Keratinocyte (primary cell): ENCODE results near the gene CCDC77. TPM values are rescaled to one million over a fixed set of nuclear protein-coding genes. Genes with fewer than 3 reads are reported as not detected.

Source experiments
- DNase-seq: peaks from one replicate; pipeline ENCODE4 v3.0.0-alpha.2; 2011; ENCODE audit warnings: low read depth, missing footprints, low spot score
- FAIRE-seq: peaks from 2 replicates; lab custom pipeline; 2011; peaks lifted over from hg19 to GRCh38; lab: Jason Lieb, UNC
- H2AFZ ChIP-seq: 2 replicates; pipeline ENCODE4 v1.6.0; 2012; ENCODE audit warnings: low read length, control low read depth, inconsistent platforms; ENCODE audit not compliant: control insufficient read depth
- H3K27ac ChIP-seq: 2 replicates; pipeline ENCODE4 v1.5.1; 2011; ENCODE audit warnings: low read length; ENCODE audit not compliant: control insufficient read depth, insufficient read depth
- H3K27me3 ChIP-seq: 3 replicates; pipeline ENCODE4 v1.6.0; 2011; ENCODE audit warnings: low read length; ENCODE audit not compliant: control insufficient read depth, insufficient read depth; ENCODE audit errors: extremely low read depth
- H3K36me3 ChIP-seq, 2 experiments: 2 replicates in 1 of 2; 3 replicates in 1 of 2; pipeline ENCODE4 v1.5.1; 2011; ENCODE audit warnings: low read length in 2 of 2, mild to moderate bottlenecking in 1 of 2; ENCODE audit not compliant: control insufficient read depth in 2 of 2, insufficient read depth in 2 of 2; ENCODE audit errors: extremely low read depth in 1 of 2
- H3K4me1 ChIP-seq: 3 replicates; pipeline ENCODE4 v1.5.1; 2011; ENCODE audit warnings: low read length; ENCODE audit not compliant: control insufficient read depth, insufficient read depth; ENCODE audit errors: extremely low read depth
- H3K4me2 ChIP-seq: 3 replicates; pipeline ENCODE4 v1.6.0; 2011; ENCODE audit warnings: low read depth, low read length; ENCODE audit not compliant: control insufficient read depth, insufficient read depth; ENCODE audit errors: extremely low read depth
- H3K4me3 ChIP-seq, 3 experiments: fragments of 200-600 bp in 1 of 3; sonication (generic) in 1 of 3; 2 replicates in 2 of 3; 3 replicates in 1 of 3; pipeline ENCODE4 v1.5.1; 2011 to 2016; ENCODE audit warnings: low read length in 3 of 3, mild to moderate bottlenecking in 3 of 3, control low read depth in 2 of 3, inconsistent platforms in 1 of 3, low read depth in 1 of 3, mixed read lengths in 1 of 3, mixed run types in 1 of 3, moderate library complexity in 1 of 3; ENCODE audit not compliant: control insufficient read depth in 2 of 3, insufficient read depth in 2 of 3; ENCODE audit errors: extremely low read depth in 1 of 3
- H3K79me2 ChIP-seq: 2 replicates; pipeline ENCODE4 v1.6.0; 2012; ENCODE audit warnings: low read length; ENCODE audit not compliant: control insufficient read depth, insufficient read depth
- H3K9ac ChIP-seq: 3 replicates; pipeline ENCODE4 v1.6.0; 2011; ENCODE audit warnings: low read length; ENCODE audit not compliant: control insufficient read depth, insufficient read depth; ENCODE audit errors: extremely low read depth
- H3K9me1 ChIP-seq: 3 replicates; pipeline ENCODE4 v1.6.0; 2011; ENCODE audit warnings: low read length; ENCODE audit not compliant: control insufficient read depth, insufficient read depth; ENCODE audit errors: extremely low read depth
- H3K9me3 ChIP-seq: 2 replicates; pipeline ENCODE4 v1.5.1; 2012; ENCODE audit warnings: low read depth, low read length; ENCODE audit not compliant: control insufficient read depth
- H4K20me1 ChIP-seq: 3 replicates; pipeline ENCODE4 v1.6.0; 2011; ENCODE audit warnings: low read length; ENCODE audit not compliant: control insufficient read depth, insufficient read depth; ENCODE audit errors: extremely low read depth
- CTCF ChIP-seq, 3 experiments: IDR thresholded peaks in 1 of 3; conservative IDR thresholded peaks in 1 of 3; optimal IDR thresholded peaks in 1 of 3; 2 replicates in 2 of 3; 3 replicates in 1 of 3; pipeline versions ENCODE3 to v1.5.1; 2011; ENCODE audit warnings: low read length in 3 of 3, mild to moderate bottlenecking in 3 of 3, moderate library complexity in 2 of 3, control low read depth in 1 of 3, inconsistent platforms in 1 of 3; ENCODE audit not compliant: insufficient read depth in 2 of 3; ENCODE audit errors: extremely low read depth in 1 of 3
- EZH2 ChIP-seq: IDR thresholded peaks from one replicate; pipeline ENCODE4 v1.6.1; 2012; ENCODE audit warnings: inconsistent platforms, mild to moderate bottlenecking, low read length, moderate library complexity
- dilution Hi-C: fragments of 300-500 bp; cut with MboI; formaldehyde crosslinking; loops from one replicate; pipeline ENCODE4 v1.7.0; 2020; ENCODE audit warnings: low sequenced_read_pairs; ENCODE audit not compliant: extremely low pct_ligation_motif_present
- polyA plus RNA-seq, 5 experiments: library from polyadenylated mRNA; depleted of rRNA in 3 of 5; stranded (reverse) in 3 of 5; stranded (forward) in 1 of 5; unstranded in 1 of 5; fragments of >200 nt; gene quantifications; 1 replicate in 1 of 5; 2 replicates in 3 of 5; 3 replicates in 1 of 5; pipeline versions ENCODE4 v1.2.1 to v1.2.3, GENCODE V29; 2011 to 2012; ENCODE audit warnings: missing spikeins in 2 of 5, low read depth in 1 of 5, low replicate concordance in 1 of 5

Gene CCDC77
- polyA plus RNA-seq, 1 donor (not counting 4 experiments of a cell fraction or from before 2014, with no cell fraction given) = 8.3 TPM

DNA sequence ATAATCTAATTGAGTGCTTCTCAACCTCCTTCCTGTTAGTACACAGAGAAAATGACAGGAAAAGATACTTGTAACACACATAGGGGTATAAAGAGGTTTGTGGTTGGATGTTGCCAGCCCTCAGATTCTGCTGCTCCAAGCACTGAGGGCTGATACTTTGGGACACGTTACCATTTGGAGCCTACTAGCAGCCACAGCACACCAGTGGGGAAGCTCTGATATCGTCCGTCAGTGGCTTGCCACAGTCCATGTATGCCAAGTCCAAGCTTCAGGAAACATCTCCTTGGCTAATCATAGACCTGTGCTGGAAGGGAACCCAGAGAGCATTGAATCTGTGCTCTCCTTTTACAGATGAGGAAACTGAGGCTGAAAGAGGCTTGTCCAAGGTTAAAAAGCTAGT lies 80.6 kb downstream of the CCDC77 start:
- Histone ChIP-seq H4K20me1 (no peaks in the 10 kb centered on the region), H3K79me2 (no peaks in the 10 kb centered on the region), H3K9me1 (no peaks in the 10 kb centered on the region), H3K4me1 (no peaks in the 10 kb centered on the region), H3K27ac (no peak overlapping the region), H3K36me3 (peaks cover 1 to 3% of the 10 kb centered on the region in 2 experiments), H3K9me3 (no peaks in the 10 kb centered on the region), H3K27me3 (no peaks in the 10 kb centered on the region), H2AFZ (no peak overlapping the region), H3K9ac (no peak overlapping the region), H3K4me2 (no peak overlapping the region), H3K4me3 (no peak overlapping the region)
- FAIRE-seq = no peak
- dilution Hi-C loops = no loop called here
- no peak for DNase-seq
- TF ChIP-seq CTCF (optimal IDR thresholded peaks at IDR 0.05 in 1 of 3, IDR thresholded peaks at IDR 0.05 in 1 of 3, conservative IDR thresholded peaks at IDR 0.05 in 1 of 3; ENCODE audit: extremely low read depth in 1 of 3, insufficient read depth in 2 of 3, low read length in 3 of 3) (no peak), EZH2 (no peak)

- no peak for FAIRE-seq
- no peak overlapping the region for H3K4me2 ChIP-seq
- dilution Hi-C loops = no loop called here
These were observed 82.7 kb downstream of the CCDC77 start for GRCh38 chr12:484096-484495.

More at GRCh38 chr12:484096-484495, 82.7 kb downstream of the CCDC77 start:
- no peak for DNase-seq
- no peak overlapping the region for H3K4me3 ChIP-seq
- H3K9me3 ChIP-seq = no peaks in the 10 kb centered on the region
- H3K36me3 ChIP-seq = peaks cover 0 to 1% of the 10 kb centered on the region in 2 experiments
- no peak overlapping the region for H2AFZ ChIP-seq
- H3K79me2 ChIP-seq = no peaks in the 10 kb centered on the region
- H3K9me1 ChIP-seq = no peaks in the 10 kb centered on the region
- no peaks in the 10 kb centered on the region for H3K4me1 ChIP-seq
- no peaks in the 10 kb centered on the region for H4K20me1 ChIP-seq
- H3K27ac ChIP-seq = no peak overlapping the region
- H3K27me3 ChIP-seq = no peaks in the 10 kb centered on the region
- H3K9ac ChIP-seq = no peak overlapping the region
- TF ChIP-seq CTCF (optimal IDR thresholded peaks at IDR 0.05 in 1 of 3, IDR thresholded peaks at IDR 0.05 in 1 of 3, conservative IDR thresholded peaks at IDR 0.05 in 1 of 3; ENCODE audit: extremely low read depth in 1 of 3, insufficient read depth in 2 of 3, low read length in 3 of 3) (no peak), EZH2 (no peak)
